CD8-positive, alpha-beta memory T cell (primary cell): ENCODE data around the gene USP53. TPM values are rescaled to one million over a fixed set of nuclear protein-coding genes. Genes with fewer than 3 reads are reported as not detected.

Source experiments
- CTCF ChIA-PET: fragments of 350-600 bp; sonication (Branson Sonifier 250); formaldehyde crosslinking; loops from one replicate; lab custom pipeline; 2021; ENCODE audit warnings: antibody characterized with exemption; lab: Charles Lee
- POLR2A ChIA-PET: fragments of 350-600 bp; sonication (Branson Sonifier 250); formaldehyde crosslinking; loops from one replicate; lab custom pipeline; 2021; ENCODE audit warnings: antibody characterized with exemption; lab: Charles Lee
- DNase-seq, 5 donors: peaks; one replicate each; pipeline versions ENCODE4 v3.0.0 to v3.0.0-alpha.2; 2020 to 2022; ENCODE audit warnings: mixed read lengths in 1 of 5
- H3K27ac ChIP-seq: one replicate; pipeline ENCODE4 v1.7.0; 2013; ENCODE audit warnings: low read depth, mild to moderate bottlenecking, low read length, moderate library complexity
- H3K27me3 ChIP-seq: 2 replicates; pipeline ENCODE4 v1.7.0; 2013; ENCODE audit warnings: low read length, mild to moderate bottlenecking; ENCODE audit not compliant: insufficient read depth, poor library complexity, severe bottlenecking
- H3K36me3 ChIP-seq: 2 replicates; pipeline ENCODE4 v1.7.0; 2013; ENCODE audit warnings: mild to moderate bottlenecking, low read length, moderate library complexity; ENCODE audit not compliant: insufficient read depth
- H3K4me1 ChIP-seq: 2 replicates; pipeline ENCODE4 v1.7.0; 2013; ENCODE audit warnings: mild to moderate bottlenecking, low read length, moderate library complexity; ENCODE audit not compliant: insufficient read depth
- H3K4me3 ChIP-seq: 2 replicates; pipeline ENCODE4 v1.7.0; 2013; ENCODE audit warnings: mild to moderate bottlenecking, low read length
- H3K9me3 ChIP-seq: 2 replicates; pipeline ENCODE4 v1.7.0; 2013; ENCODE audit warnings: mild to moderate bottlenecking, low read length
- H3K27ac Mint-ChIP-seq, 8 donors: one replicate each; pipeline ENCODE4 v1.8.0; 2020 to 2021; ENCODE audit warnings: mixed read lengths in 8 of 8, mild to moderate bottlenecking in 6 of 8, inconsistent platforms in 3 of 8, moderate library complexity in 3 of 8
- H3K27me3 Mint-ChIP-seq, 2 donors: one replicate each; pipeline ENCODE4 v1.8.0; 2020 to 2021; ENCODE audit warnings: mixed read lengths in 2 of 2, mild to moderate bottlenecking in 1 of 2, moderate library complexity in 1 of 2
- H3K36me3 Mint-ChIP-seq, 3 donors: one replicate each; pipeline ENCODE4 v1.8.0; 2020 to 2021; ENCODE audit warnings: mixed read lengths in 3 of 3, inconsistent platforms in 1 of 3, mild to moderate bottlenecking in 1 of 3
- H3K4me1 Mint-ChIP-seq, 3 donors: one replicate each; pipeline ENCODE4 v1.8.0; 2020 to 2021; ENCODE audit warnings: mixed read lengths in 3 of 3, inconsistent platforms in 1 of 3, mild to moderate bottlenecking in 1 of 3
- H3K4me3 Mint-ChIP-seq, 7 donors: one replicate each; pipeline ENCODE4 v1.8.0; 2020 to 2021; ENCODE audit warnings: mixed read lengths in 7 of 7, mild to moderate bottlenecking in 6 of 7, moderate library complexity in 4 of 7, inconsistent platforms in 2 of 7
- H3K9me3 Mint-ChIP-seq, 5 donors: one replicate each; pipeline ENCODE4 v1.8.0; 2020 to 2022; ENCODE audit warnings: mixed read lengths in 5 of 5, mild to moderate bottlenecking in 3 of 5, moderate library complexity in 2 of 5, inconsistent platforms in 1 of 5
- polyA plus RNA-seq: library from polyadenylated mRNA; unstranded; fragments of 300-500 nt; fragmentation: Illumina TruSeq; gene quantifications from one replicate; pipeline ENCODE4 v1.2.3, GENCODE V29; 2021
- total RNA-seq, 2 experiments: library from RNA; stranded (reverse); gene quantifications; one replicate each; pipeline ENCODE4 v1.2.3, GENCODE V29; 2021

Gene USP53
- total and polyA plus RNA-seq, 3 experiments from 2014 or later, result 9.8 to 11.0 (median 10.5) TPM

DNA sequence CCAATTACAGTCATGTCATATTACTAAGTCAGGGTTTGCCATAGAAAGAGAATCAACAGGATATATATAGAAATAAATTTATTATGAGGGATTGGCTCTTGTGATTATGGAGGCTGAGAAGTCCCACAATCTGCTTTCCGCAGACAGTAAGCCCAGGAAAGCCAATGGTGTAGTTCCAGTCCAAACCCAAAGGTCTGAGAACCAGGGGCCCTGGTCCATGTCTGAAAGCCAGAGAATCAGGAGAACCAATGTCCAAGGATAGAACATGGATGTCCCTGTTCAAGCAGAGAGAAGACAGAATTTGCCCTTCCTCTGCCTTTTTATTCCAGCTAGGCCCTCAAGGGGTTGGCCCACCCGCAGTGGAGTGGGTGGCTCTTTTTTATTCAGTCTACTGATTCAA is 83.8 kb downstream of the USP53 start:
- peaks cover 15% of the 10 kb centered on the region for H3K36me3 ChIP-seq
- Mint-ChIP-seq H3K27ac (peak overlapping the region in 3 of 8 donors; percentile 5 to 64 (median 43)), H3K9me3 (no peaks in the 10 kb centered on the region), H3K27me3 (no peaks in the 10 kb centered on the region), H3K36me3 (peaks cover 8 to 52% (median 10%) of the 10 kb centered on the region in 3 donors), H3K4me3 (peak overlapping the region in 1 of 7 donors; percentile 36), H3K4me1 (peaks cover 33 to 46% (median 38%) of the 10 kb centered on the region in 3 donors)
- H3K9me3 ChIP-seq, result no peaks in the 10 kb centered on the region
- H3K4me1 ChIP-seq, result peaks cover 19% of the 10 kb centered on the region
- H3K4me3 ChIP-seq, result no peak overlapping the region
- H3K27ac ChIP-seq, result no peak overlapping the region
- no peaks in the 10 kb centered on the region for H3K27me3 ChIP-seq
- POLR2A ChIA-PET, result no interaction called here
- CTCF ChIA-PET, result interaction anchor here (1.5 kb wide), 1 partner anchor 82 kb away, joined by 3 read pairs; no protein-coding TSS in a partner anchor
- no peak for DNase-seq

DNA sequence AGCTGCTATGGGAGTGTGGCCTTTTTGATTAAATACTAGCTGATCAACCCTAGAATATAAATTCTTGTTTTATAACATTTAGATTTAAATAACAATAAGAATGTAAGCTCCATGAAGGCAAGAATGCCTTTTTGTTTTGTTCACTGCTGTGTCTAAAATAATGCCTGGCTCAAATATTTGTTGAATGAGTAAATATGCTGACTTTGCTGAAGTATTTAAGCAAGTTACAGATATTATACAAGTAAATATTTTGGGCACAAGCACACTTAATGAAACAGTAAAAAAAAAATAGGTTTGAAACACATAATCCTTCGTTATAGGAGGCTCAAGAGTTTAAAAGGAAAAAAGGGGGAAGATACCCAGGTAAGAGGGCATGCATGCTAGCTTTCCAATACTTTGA is 85.3 kb downstream of the USP53 start:
- peak overlapping the region in 5 of 8 donors; percentile 27 to 97 (median 38) for H3K27ac Mint-ChIP-seq
- H3K9me3 Mint-ChIP-seq, result no peaks in the 10 kb centered on the region
- Histone ChIP-seq H3K27me3 (no peaks in the 10 kb centered on the region), H3K4me1 (peaks cover 19% of the 10 kb centered on the region), H3K27ac (no peak overlapping the region), H3K4me3 (no peak overlapping the region), H3K9me3 (no peaks in the 10 kb centered on the region), H3K36me3 (peaks cover 9% of the 10 kb centered on the region)
- H3K4me3 Mint-ChIP-seq, result peak overlapping the region in 6 of 7 donors; percentile 47 to 100 (median 98)
- H3K4me1 Mint-ChIP-seq, result peaks cover 34 to 48% (median 40%) of the 10 kb centered on the region in 3 donors
- ChIA-PET POLR2A (interaction anchor here (3.2 kb wide), 1 partner anchor 85 kb away, joined by 24 read pairs; the partner anchor contains the start of gene USP53), CTCF (interaction anchor here (1.3 to 3.6 kb wide), 2 partner anchors 85 to 256 kb away, joined by 3 to 25 read pairs; partner anchors contain the start of gene USP53)
- peaks cover 4 to 45% (median 8%) of the 10 kb centered on the region in 3 donors for H3K36me3 Mint-ChIP-seq
- H3K27me3 Mint-ChIP-seq, result no peaks in the 10 kb centered on the region
- no peak for DNase-seq

- H3K27ac ChIP-seq, result peak overlapping the region; percentile 97
- H3K27me3 ChIP-seq, result no peaks in the 10 kb centered on the region
- peaks cover 6% of the 10 kb centered on the region for H3K36me3 ChIP-seq
- H3K9me3 Mint-ChIP-seq, result no peaks in the 10 kb centered on the region
- H3K4me3 Mint-ChIP-seq, result peak overlapping the region; percentile 94 to 100 (median 98)
- peaks cover 34 to 48% (median 40%) of the 10 kb centered on the region in 3 donors for H3K4me1 Mint-ChIP-seq
- ChIA-PET POLR2A (interaction anchor here (0.7 to 3.2 kb wide), 5 partner anchors 87 to 767 kb away, joined by 3 to 24 read pairs (median 4); partner anchors contain the start of genes PDE5A and USP53), CTCF (interaction anchor here (1.2 to 3.6 kb wide), 6 partner anchors 10 to 329 kb away, joined by 4 to 25 read pairs (median 6); partner anchors contain the start of gene PDE5A)
- peak overlapping the region; percentile 99 for H3K4me3 ChIP-seq
- peak in 1 of 5 donors; percentile 2 for DNase-seq
- no peaks in the 10 kb centered on the region for H3K9me3 ChIP-seq
- H3K36me3 Mint-ChIP-seq, result peaks cover 3 to 38% (median 8%) of the 10 kb centered on the region in 3 donors
- H3K27ac Mint-ChIP-seq, result peak overlapping the region; percentile 96 to 100 (median 97)
- H3K27me3 Mint-ChIP-seq, result peaks cover 0 to 5% of the 10 kb centered on the region in 2 donors
- H3K4me1 ChIP-seq, result peaks cover 19% of the 10 kb centered on the region
These were observed 86.8 kb downstream of the USP53 start for GRCh38 chr4:119299260-119299671.

DNA sequence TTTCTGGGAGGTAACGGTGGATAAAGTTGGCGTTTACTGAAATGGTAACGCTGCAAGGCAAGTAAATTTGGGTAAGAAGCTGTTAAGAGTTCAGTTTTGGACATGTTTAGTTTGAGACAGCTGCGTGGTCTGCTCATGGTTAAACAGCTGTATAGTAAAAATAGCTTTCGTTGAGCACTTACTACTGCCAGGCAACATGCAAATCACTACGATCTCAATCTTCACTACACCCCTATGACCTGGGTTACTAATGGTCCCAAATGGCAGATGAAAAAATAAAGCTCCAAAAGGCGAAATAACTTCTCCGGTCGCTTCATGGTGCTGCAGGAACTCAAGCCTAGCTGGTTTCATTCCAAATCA is 87.2 kb downstream of the USP53 start:
- Histone ChIP-seq H3K36me3 (peaks cover 6% of the 10 kb centered on the region), H3K27me3 (no peaks in the 10 kb centered on the region), H3K4me1 (peaks cover 19% of the 10 kb centered on the region), H3K4me3 (peak overlapping the region; percentile 99), H3K9me3 (no peaks in the 10 kb centered on the region), H3K27ac (peak overlapping the region; percentile 97)
- Mint-ChIP-seq H3K27ac (peak overlapping the region; percentile 96 to 100 (median 97)), H3K9me3 (no peaks in the 10 kb centered on the region), H3K4me1 (peaks cover 34 to 48% (median 40%) of the 10 kb centered on the region in 3 donors), H3K27me3 (peaks cover 0 to 9% of the 10 kb centered on the region in 2 donors), H3K36me3 (peaks cover 3 to 38% (median 8%) of the 10 kb centered on the region in 3 donors), H3K4me3 (peak overlapping the region; percentile 94 to 100 (median 98))
- no peak for DNase-seq
- ChIA-PET CTCF (interaction anchor here (1.2 to 3.6 kb wide), 6 partner anchors 10 to 329 kb away, joined by 4 to 25 read pairs (median 6); partner anchors contain the start of gene PDE5A), POLR2A (interaction anchor here (1.1 to 3.2 kb wide), 5 partner anchors 87 to 766 kb away, joined by 3 to 24 read pairs (median 4); partner anchors contain the start of genes PDE5A and USP53)

GRCh38 chr4:119300101-119300978 is 87.8 kb downstream of the USP53 start:
- peaks cover 19% of the 10 kb centered on the region for H3K4me1 ChIP-seq
- DNase-seq, result peak; percentile 84 to 92 (median 89)
- no peaks in the 10 kb centered on the region for H3K9me3 ChIP-seq
- H3K36me3 ChIP-seq, result peaks cover 6% of the 10 kb centered on the region
- H3K9me3 Mint-ChIP-seq, result no peaks in the 10 kb centered on the region
- peaks cover 3 to 38% (median 8%) of the 10 kb centered on the region in 3 donors for H3K36me3 Mint-ChIP-seq
- ChIA-PET POLR2A (interaction anchor here (0.6 to 3.2 kb wide), 6 partner anchors 88 to 766 kb away, joined by 3 to 24 read pairs (median 4); partner anchors contain the start of genes PDE5A and USP53), CTCF (interaction anchor here (1.2 to 3.6 kb wide), 6 partner anchors 11 to 328 kb away, joined by 4 to 25 read pairs (median 6); partner anchors contain the start of gene PDE5A)
- H3K4me1 Mint-ChIP-seq, result peaks cover 34 to 48% (median 40%) of the 10 kb centered on the region in 3 donors
- H3K4me3 Mint-ChIP-seq, result peak overlapping the region; percentile 94 to 100 (median 98)
- peak overlapping the region; percentile 96 to 100 (median 97) for H3K27ac Mint-ChIP-seq
- H3K27ac ChIP-seq, result peak overlapping the region; percentile 97
- no peaks in the 10 kb centered on the region for H3K27me3 ChIP-seq
- peaks cover 0 to 14% of the 10 kb centered on the region in 2 donors for H3K27me3 Mint-ChIP-seq
- peak overlapping the region; percentile 99 for H3K4me3 ChIP-seq

- no peak for DNase-seq
- H3K4me1 Mint-ChIP-seq, result peaks cover 30 to 38% (median 34%) of the 10 kb centered on the region in 3 donors
- no peaks in the 10 kb centered on the region for H3K36me3 ChIP-seq
- H3K27ac Mint-ChIP-seq, result peak overlapping the region in 5 of 8 donors; percentile 1 to 97 (median 29)
- no peaks in the 10 kb centered on the region for H3K9me3 ChIP-seq
- H3K36me3 Mint-ChIP-seq, result peaks cover 0 to 26% (median 3%) of the 10 kb centered on the region in 3 donors
- ChIA-PET CTCF (no interaction called here), POLR2A (no interaction called here)
- no peak overlapping the region for H3K4me3 ChIP-seq
- no peaks in the 10 kb centered on the region for H3K9me3 Mint-ChIP-seq
- H3K27me3 ChIP-seq, result no peaks in the 10 kb centered on the region
- no peak overlapping the region for H3K27ac ChIP-seq
- H3K4me3 Mint-ChIP-seq, result peak overlapping the region in 5 of 7 donors; percentile 1 to 100 (median 20)
- peaks cover 19% of the 10 kb centered on the region for H3K4me1 ChIP-seq
- H3K27me3 Mint-ChIP-seq, result peaks cover 0 to 18% of the 10 kb centered on the region in 2 donors
These were observed 89.7 kb downstream of the USP53 start for GRCh38 chr4:119302073-119302832.
